Lower leg skin (tissue), 3 donors: ENCODE results near the gene METTL2A.

Experiments used
- POLR2A ChIP-seq, 2 donors: fragments of 450-650 bp; IDR thresholded peaks; one replicate each; pipeline ENCODE4 v1.6.1; 2016 to 2017; ENCODE audit warnings: antibody characterized with exemption in 2 of 2, mild to moderate bottlenecking in 1 of 2, moderate library complexity in 1 of 2
- TF ChIP-seq, protein P1 (sequence below), 3 donors: fragments of 450-650 bp; IDR thresholded peaks; one replicate each; pipeline ENCODE4 v1.5.1; 2016; ENCODE audit warnings: antibody characterized with exemption in 3 of 3, mild to moderate bottlenecking in 3 of 3, moderate library complexity in 2 of 3

DNA sequence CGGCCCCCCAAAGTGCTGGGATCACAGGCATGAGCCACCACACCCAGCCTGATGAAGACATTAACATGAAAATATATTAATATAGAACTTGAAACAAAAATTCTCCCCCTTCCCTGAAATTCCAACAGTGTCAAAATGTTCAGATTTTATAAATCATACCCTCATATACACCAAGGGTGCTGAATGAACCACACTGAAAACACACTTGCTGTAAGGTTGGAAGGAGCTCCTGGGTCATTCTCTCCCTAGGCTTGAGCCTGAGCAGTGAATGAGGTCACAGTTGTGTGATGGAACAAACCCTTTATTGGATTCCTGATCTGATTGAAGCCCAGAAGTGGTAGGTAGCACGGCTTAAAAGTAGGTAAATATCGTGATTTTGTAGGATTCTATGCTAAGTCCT lies 43.4 kb upstream of the METTL2A start, which contains the start of gene EFCAB3:
- no peak for TF ChIP-seq POLR2A (IDR thresholded peaks at IDR 0.05)
- TF ChIP-seq, protein P1, sequence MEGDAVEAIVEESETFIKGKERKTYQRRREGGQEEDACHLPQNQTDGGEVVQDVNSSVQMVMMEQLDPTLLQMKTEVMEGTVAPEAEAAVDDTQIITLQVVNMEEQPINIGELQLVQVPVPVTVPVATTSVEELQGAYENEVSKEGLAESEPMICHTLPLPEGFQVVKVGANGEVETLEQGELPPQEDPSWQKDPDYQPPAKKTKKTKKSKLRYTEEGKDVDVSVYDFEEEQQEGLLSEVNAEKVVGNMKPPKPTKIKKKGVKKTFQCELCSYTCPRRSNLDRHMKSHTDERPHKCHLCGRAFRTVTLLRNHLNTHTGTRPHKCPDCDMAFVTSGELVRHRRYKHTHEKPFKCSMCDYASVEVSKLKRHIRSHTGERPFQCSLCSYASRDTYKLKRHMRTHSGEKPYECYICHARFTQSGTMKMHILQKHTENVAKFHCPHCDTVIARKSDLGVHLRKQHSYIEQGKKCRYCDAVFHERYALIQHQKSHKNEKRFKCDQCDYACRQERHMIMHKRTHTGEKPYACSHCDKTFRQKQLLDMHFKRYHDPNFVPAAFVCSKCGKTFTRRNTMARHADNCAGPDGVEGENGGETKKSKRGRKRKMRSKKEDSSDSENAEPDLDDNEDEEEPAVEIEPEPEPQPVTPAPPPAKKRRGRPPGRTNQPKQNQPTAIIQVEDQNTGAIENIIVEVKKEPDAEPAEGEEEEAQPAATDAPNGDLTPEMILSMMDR (IDR thresholded peaks at IDR 0.05), result no peak
